ENCODE data around the gene EXOG. TPM values are rescaled to one million over a fixed set of nuclear protein-coding genes. Genes with fewer than 3 reads are reported as not detected.

The EXOG gene
- total RNA-seq, 1 experiment from 2014 or later = 13.7 TPM

- TF ChIP-seq FOXP4 (CRISPR knock-in tag; IDR thresholded peaks at IDR 0.05) = no peak
- TF ChIP-seq TP53 (CRISPR knock-in tag; IDR thresholded peaks at IDR 0.05) = no peak
- no peak for TF ChIP-seq NR3C1 (CRISPR knock-in tag; conservative IDR thresholded peaks at IDR 0.05; ENCODE audit: low read depth)
- no peak for TF ChIP-seq ZNF121 (CRISPR knock-in tag; IDR thresholded peaks at IDR 0.05)
- TF ChIP-seq ESRRA (CRISPR knock-in tag; IDR thresholded peaks at IDR 0.05; ENCODE audit: borderline replicate concordance) = no peak
- no peak for TF ChIP-seq HMGA2 (CRISPR knock-in tag; IDR thresholded peaks at IDR 0.05)
- TF ChIP-seq ETV6 (CRISPR knock-in tag; IDR thresholded peaks at IDR 0.05) = no peak
- no peak for TF ChIP-seq ZNF232 (CRISPR knock-in tag; IDR thresholded peaks at IDR 0.05)
- TF ChIP-seq, protein P1, sequence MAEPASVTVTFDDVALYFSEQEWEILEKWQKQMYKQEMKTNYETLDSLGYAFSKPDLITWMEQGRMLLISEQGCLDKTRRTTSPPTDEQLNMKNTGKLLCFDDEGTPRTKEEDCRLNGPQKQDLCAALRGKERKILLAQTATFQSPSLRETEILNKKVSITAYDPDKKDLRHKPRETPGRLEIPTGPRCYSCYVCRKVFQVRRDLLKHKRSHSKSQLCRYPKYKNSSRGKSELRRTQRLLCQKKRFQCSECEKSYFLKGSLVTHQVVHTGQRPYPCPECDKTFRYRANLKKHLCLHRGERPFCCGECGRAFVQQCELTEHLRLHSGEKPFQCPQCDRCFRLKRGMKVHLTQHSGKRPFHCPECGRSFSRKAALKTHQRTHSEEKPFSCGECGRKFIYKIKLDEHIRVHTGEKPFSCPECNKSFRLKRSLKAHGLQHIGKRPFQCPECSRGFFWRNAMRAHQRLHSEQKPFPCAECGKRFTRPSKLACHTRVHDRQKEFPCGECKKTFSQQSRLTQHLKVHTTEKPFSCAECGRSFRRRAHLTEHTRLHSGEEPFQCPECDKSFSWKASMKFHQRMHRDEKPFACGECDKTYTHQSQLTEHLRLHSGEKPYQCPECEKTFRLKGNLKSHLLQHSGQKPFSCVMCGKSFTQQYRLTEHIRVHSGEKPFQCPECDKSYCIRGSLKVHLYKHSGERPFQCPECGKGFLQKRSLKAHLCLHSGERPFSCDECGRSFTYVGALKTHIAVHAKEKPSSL (CRISPR knock-in tag; conservative IDR thresholded peaks at IDR 0.05) = no peak
- TF ChIP-seq, protein P2, sequence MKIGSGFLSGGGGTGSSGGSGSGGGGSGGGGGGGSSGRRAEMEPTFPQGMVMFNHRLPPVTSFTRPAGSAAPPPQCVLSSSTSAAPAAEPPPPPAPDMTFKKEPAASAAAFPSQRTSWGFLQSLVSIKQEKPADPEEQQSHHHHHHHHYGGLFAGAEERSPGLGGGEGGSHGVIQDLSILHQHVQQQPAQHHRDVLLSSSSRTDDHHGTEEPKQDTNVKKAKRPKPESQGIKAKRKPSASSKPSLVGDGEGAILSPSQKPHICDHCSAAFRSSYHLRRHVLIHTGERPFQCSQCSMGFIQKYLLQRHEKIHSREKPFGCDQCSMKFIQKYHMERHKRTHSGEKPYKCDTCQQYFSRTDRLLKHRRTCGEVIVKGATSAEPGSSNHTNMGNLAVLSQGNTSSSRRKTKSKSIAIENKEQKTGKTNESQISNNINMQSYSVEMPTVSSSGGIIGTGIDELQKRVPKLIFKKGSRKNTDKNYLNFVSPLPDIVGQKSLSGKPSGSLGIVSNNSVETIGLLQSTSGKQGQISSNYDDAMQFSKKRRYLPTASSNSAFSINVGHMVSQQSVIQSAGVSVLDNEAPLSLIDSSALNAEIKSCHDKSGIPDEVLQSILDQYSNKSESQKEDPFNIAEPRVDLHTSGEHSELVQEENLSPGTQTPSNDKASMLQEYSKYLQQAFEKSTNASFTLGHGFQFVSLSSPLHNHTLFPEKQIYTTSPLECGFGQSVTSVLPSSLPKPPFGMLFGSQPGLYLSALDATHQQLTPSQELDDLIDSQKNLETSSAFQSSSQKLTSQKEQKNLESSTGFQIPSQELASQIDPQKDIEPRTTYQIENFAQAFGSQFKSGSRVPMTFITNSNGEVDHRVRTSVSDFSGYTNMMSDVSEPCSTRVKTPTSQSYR (CRISPR knock-in tag; IDR thresholded peaks at IDR 0.05) = no peak
- no peak for TF ChIP-seq ZNF138 (CRISPR knock-in tag; conservative IDR thresholded peaks at IDR 0.05)
- TF ChIP-seq IRF1 (CRISPR knock-in tag; IDR thresholded peaks at IDR 0.05) = no peak
- TF ChIP-seq JUN (CRISPR knock-in tag; IDR thresholded peaks at IDR 0.05) = no peak
- TF ChIP-seq RORB (CRISPR knock-in tag; IDR thresholded peaks at IDR 0.05) = no peak
- Mint-ChIP-seq H3K4me1 (0 out of 2 replicates have a peak, but pooled peaks cover 5% of the 10 kb centered on the region), H3K27me3 (ENCODE audit: low read depth) (no peaks in the 10 kb centered on the region), H3K9me3 (no peaks in the 10 kb centered on the region), H3K27ac (no peak overlapping the region), H3K36me3 (no peaks in the 10 kb centered on the region), H3K4me3 (no peak overlapping the region)
- CTCF ChIA-PET = interaction anchor here (0.5 to 1.5 kb wide), 2 partner anchors 52 to 58 kb away, joined by 3 to 7 read pairs; no protein-coding TSS in a partner anchor
- ATAC-seq = no peak
- POLR2A ChIA-PET = no interaction called here
- DNase-seq (ENCODE audit: low spot score) = no peak
Observed at GRCh38 chr3:38573111-38573510, 77.0 kb downstream of the EXOG start.

GRCh38 chr3:38573556-38573955 is 77.4 kb downstream of the EXOG start:
- Mint-ChIP-seq H3K4me1 (0 out of 2 replicates have a peak, but pooled peaks cover 5% of the 10 kb centered on the region), H3K9me3 (no peaks in the 10 kb centered on the region), H3K36me3 (no peaks in the 10 kb centered on the region), H3K27ac (no peak overlapping the region), H3K4me3 (no peak overlapping the region), H3K27me3 (ENCODE audit: low read depth) (no peaks in the 10 kb centered on the region)
- TF ChIP-seq MXD4 (CRISPR knock-in tag; IDR thresholded peaks at IDR 0.05; ENCODE audit: borderline replicate concordance) (no peak), ZNF423 (CRISPR knock-in tag; IDR thresholded peaks at IDR 0.05) (no peak), ATF2 (CRISPR knock-in tag; IDR thresholded peaks at IDR 0.05; ENCODE audit: borderline replicate concordance, low read depth) (no peak), PRRX2 (CRISPR knock-in tag; IDR thresholded peaks at IDR 0.05) (no peak), USF2 (CRISPR knock-in tag; IDR thresholded peaks at IDR 0.05) (no peak)
- TF ChIP-seq, protein P3, sequence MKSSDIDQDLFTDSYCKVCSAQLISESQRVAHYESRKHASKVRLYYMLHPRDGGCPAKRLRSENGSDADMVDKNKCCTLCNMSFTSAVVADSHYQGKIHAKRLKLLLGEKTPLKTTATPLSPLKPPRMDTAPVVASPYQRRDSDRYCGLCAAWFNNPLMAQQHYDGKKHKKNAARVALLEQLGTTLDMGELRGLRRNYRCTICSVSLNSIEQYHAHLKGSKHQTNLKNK (CRISPR knock-in tag; IDR thresholded peaks at IDR 0.05) = no peak
- ChIA-PET POLR2A (no interaction called here), CTCF (interaction anchor here (0.5 to 2.4 kb wide), 3 partner anchors 50 to 59 kb away, joined by 3 to 7 read pairs (median 7); no protein-coding TSS in a partner anchor)
- DNase-seq (ENCODE audit: low spot score) (no peak), ATAC-seq (no peak)

Measured in WTC11 (cell line).